ENCODE data around the gene ZNF14. TPM values are rescaled to one million over a fixed set of nuclear protein-coding genes. Genes with fewer than 3 reads are reported as not detected.

Gene ZNF14
- total and polyA plus RNA-seq, 2 donors (not counting 3 experiments of a cell fraction or from before 2014, with no cell fraction given) = 0.65 to 2.6 TPM

DNA sequence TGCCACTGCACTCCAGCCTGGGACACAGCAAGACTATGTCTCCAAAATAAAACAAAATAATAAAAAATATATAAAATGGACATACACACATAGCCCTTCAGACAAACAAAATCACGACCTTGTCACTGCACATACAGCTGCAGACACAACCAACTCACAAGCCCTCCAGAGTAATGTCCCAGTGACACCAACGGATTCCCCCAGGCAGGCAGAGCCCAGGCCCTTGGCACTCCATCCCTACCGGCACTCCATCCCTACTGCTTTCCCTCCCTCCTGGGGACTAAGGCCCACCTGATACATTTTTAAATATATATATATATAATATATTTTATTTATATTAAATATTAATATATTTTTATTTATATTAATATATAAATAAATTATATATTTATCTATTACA, 45.8 kb downstream of the ZNF14 start:
- Histone ChIP-seq H3K36me3 (ENCODE audit: control insufficient read depth in 2 of 2, extremely low read depth in 1 of 2, insufficient read depth in 2 of 2, low read length in 2 of 2) (no peaks in the 10 kb centered on the region), H3K4me1 (ENCODE audit: control insufficient read depth, extremely low read depth, insufficient read depth, low read length) (no peaks in the 10 kb centered on the region), H3K27me3 (ENCODE audit: control insufficient read depth in 2 of 2, insufficient read depth in 2 of 2, low read length in 2 of 2) (no peaks in the 10 kb centered on the region), H2AFZ (ENCODE audit: low read depth, low read length) (no peak overlapping the region), H3K4me2 (ENCODE audit: insufficient read depth, low read length) (no peak overlapping the region), H4K20me1 (replicated peaks; ENCODE audit: control insufficient read depth, extremely low read depth, insufficient read depth, low read length) (no peaks in the 10 kb centered on the region), H3K4me3 (replicated peaks in 1 of 3; ENCODE audit: insufficient read depth in 1 of 3, low read depth in 1 of 3, low read length in 3 of 3) (no peak overlapping the region), H3K9me1 (replicated peaks; ENCODE audit: control insufficient read depth, extremely low read depth, insufficient read depth, low read length) (no peaks in the 10 kb centered on the region), H3K9ac (replicated peaks; ENCODE audit: extremely low read depth, insufficient read depth, low read length) (no peak overlapping the region), H3K27ac (ENCODE audit: insufficient read depth, low read depth, low read length) (no peak overlapping the region), H3K79me2 (ENCODE audit: control insufficient read depth, insufficient read depth, low read length) (no peaks in the 10 kb centered on the region), H3K9me3 (replicated peaks; ENCODE audit: control insufficient read depth, insufficient read depth, low read length) (no peaks in the 10 kb centered on the region)
- DNase-seq (ENCODE audit: low read depth, low spot score) = no peak
- TF ChIP-seq, protein P1, sequence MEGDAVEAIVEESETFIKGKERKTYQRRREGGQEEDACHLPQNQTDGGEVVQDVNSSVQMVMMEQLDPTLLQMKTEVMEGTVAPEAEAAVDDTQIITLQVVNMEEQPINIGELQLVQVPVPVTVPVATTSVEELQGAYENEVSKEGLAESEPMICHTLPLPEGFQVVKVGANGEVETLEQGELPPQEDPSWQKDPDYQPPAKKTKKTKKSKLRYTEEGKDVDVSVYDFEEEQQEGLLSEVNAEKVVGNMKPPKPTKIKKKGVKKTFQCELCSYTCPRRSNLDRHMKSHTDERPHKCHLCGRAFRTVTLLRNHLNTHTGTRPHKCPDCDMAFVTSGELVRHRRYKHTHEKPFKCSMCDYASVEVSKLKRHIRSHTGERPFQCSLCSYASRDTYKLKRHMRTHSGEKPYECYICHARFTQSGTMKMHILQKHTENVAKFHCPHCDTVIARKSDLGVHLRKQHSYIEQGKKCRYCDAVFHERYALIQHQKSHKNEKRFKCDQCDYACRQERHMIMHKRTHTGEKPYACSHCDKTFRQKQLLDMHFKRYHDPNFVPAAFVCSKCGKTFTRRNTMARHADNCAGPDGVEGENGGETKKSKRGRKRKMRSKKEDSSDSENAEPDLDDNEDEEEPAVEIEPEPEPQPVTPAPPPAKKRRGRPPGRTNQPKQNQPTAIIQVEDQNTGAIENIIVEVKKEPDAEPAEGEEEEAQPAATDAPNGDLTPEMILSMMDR (IDR thresholded peaks at IDR 0.05; ENCODE audit: extremely low read depth in 1 of 2, insufficient read depth in 1 of 2, low read depth in 1 of 2, low read length in 2 of 2) = no peak
- no peak for TF ChIP-seq EZH2 (IDR thresholded peaks at IDR 0.05; ENCODE audit: borderline replicate concordance, low read depth, low read length, severe bottlenecking)
- TF ChIP-seq GATA2 (IDR thresholded peaks at IDR 0.05; ENCODE audit: insufficient read depth, insufficient read length, low read depth, low read length) = no peak
- no peak for TF ChIP-seq POLR2AphosphoS5 (IDR thresholded peaks at IDR 0.05; ENCODE audit: insufficient read depth, low read depth, low read length)
- TF ChIP-seq JUN (IDR thresholded peaks at IDR 0.05; ENCODE audit: borderline replicate concordance, insufficient read depth, insufficient read length, low read depth) = no peak
- no peak for TF ChIP-seq POLR2A (IDR thresholded peaks at IDR 0.05; ENCODE audit: low read depth, low read length)
- no peak for TF ChIP-seq FOS (IDR thresholded peaks at IDR 0.05; ENCODE audit: borderline replicate concordance, insufficient read depth, low read length)
- CTCF ChIA-PET = no interaction called here
- POLR2A ChIA-PET = no interaction called here
- intact Hi-C loops (cut with micrococcal nuclease) (no loop called here), dilution Hi-C loops (cut with MboI; ENCODE audit: extremely low pct_ligation_motif_present, low sequenced_read_pairs) (no loop called here)
- BruUV-seq (replicated peaks) = no TSS peak
- FAIRE-seq = no peak
